Osteocyte (in vitro differentiated cells): ENCODE data around the gene FOXG1. TPM values are rescaled to one million over a fixed set of nuclear protein-coding genes. Genes with fewer than 3 reads are reported as not detected.

Experiments
- DNase-seq: peaks from one replicate; pipeline ENCODE4 v3.0.0; 2021; ENCODE audit warnings: mixed read lengths; ENCODE audit not compliant: unreplicated experiment; ENCODE audit errors: extremely low spot score
- H3K27ac Mint-ChIP-seq: one replicate; pipeline ENCODE4 v1.8.0; 2021; ENCODE audit warnings: mild to moderate bottlenecking, mixed read lengths; ENCODE audit not compliant: unreplicated experiment
- H3K27me3 Mint-ChIP-seq: one replicate; pipeline ENCODE4 v1.8.0; 2021; ENCODE audit warnings: mixed read lengths; ENCODE audit not compliant: unreplicated experiment
- H3K36me3 Mint-ChIP-seq: one replicate; pipeline ENCODE4 v1.8.0; 2021; ENCODE audit warnings: mixed read lengths; ENCODE audit not compliant: unreplicated experiment
- H3K4me1 Mint-ChIP-seq: one replicate; pipeline ENCODE4 v1.8.0; 2021; ENCODE audit warnings: mixed read lengths; ENCODE audit not compliant: unreplicated experiment
- H3K4me3 Mint-ChIP-seq: one replicate; pipeline ENCODE4 v1.8.0; 2021; ENCODE audit warnings: mild to moderate bottlenecking, moderate library complexity, mixed read lengths; ENCODE audit not compliant: unreplicated experiment
- H3K9me3 Mint-ChIP-seq: one replicate; pipeline ENCODE4 v1.8.0; 2021; ENCODE audit warnings: mixed read lengths; ENCODE audit not compliant: unreplicated experiment
- total RNA-seq: library from RNA; stranded (reverse); gene quantifications from 2 replicates; pipeline ENCODE4 v1.2.1, GENCODE V29; 2021
- TF ChIP-seq, protein P1 (sequence below): fragments of 200-600 bp; sonication (generic); IDR thresholded peaks from 2 replicates; pipeline ENCODE4 v1.5.0; 2021; ENCODE audit warnings: antibody characterized with exemption, mild to moderate bottlenecking, moderate library complexity

Gene FOXG1
- total RNA-seq, 1 donor from 2014 or later, result not detected

DNA sequence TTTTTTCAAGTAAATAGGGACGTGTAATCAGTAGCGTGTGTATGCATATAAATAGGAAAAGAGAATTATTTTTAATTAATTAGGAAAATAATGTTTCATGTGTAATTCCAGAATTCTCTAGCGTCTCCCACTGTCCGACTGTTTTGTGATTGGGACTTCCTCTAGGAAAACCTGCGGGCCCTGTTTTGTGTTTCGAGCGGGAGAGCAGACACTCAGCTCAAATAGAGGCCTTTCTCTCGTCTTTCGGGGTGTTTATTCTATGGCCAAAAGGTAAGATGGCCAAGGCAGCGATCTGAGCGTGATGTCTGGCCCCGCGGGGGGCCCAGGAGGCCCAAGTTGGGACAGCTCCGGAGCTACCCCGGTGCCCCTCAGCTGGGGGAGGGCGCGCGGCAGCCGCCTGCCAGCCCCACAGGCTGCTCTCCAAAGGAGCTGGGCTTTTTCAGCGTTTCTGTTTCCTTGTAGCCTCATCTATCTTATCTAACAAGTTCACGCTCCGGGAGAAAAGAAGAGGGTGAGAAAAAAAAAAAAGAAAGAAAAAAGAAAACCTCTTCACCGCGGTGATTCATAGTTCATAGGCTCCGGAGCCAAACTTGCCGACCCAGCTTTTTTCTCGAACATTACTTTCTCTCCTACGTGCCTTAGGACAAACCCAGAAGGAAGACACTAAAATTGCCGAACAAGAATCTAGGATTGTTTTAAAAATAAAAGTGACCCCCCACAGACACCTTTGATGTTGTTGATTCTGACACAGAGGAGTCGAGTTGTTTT, 7.5 kb upstream of the FOXG1 start:
- no peak for DNase-seq
- H3K4me1 Mint-ChIP-seq, result peaks cover 11% of the 10 kb centered on the region
- peak overlapping the region; percentile 36 for H3K4me3 Mint-ChIP-seq
- peaks cover 96% of the 10 kb centered on the region for H3K27me3 Mint-ChIP-seq
- H3K27ac Mint-ChIP-seq, result no peak overlapping the region
- H3K9me3 Mint-ChIP-seq, result no peaks in the 10 kb centered on the region
- H3K36me3 Mint-ChIP-seq, result no peaks in the 10 kb centered on the region
- TF ChIP-seq, protein P1, sequence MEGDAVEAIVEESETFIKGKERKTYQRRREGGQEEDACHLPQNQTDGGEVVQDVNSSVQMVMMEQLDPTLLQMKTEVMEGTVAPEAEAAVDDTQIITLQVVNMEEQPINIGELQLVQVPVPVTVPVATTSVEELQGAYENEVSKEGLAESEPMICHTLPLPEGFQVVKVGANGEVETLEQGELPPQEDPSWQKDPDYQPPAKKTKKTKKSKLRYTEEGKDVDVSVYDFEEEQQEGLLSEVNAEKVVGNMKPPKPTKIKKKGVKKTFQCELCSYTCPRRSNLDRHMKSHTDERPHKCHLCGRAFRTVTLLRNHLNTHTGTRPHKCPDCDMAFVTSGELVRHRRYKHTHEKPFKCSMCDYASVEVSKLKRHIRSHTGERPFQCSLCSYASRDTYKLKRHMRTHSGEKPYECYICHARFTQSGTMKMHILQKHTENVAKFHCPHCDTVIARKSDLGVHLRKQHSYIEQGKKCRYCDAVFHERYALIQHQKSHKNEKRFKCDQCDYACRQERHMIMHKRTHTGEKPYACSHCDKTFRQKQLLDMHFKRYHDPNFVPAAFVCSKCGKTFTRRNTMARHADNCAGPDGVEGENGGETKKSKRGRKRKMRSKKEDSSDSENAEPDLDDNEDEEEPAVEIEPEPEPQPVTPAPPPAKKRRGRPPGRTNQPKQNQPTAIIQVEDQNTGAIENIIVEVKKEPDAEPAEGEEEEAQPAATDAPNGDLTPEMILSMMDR, result no peak

DNA sequence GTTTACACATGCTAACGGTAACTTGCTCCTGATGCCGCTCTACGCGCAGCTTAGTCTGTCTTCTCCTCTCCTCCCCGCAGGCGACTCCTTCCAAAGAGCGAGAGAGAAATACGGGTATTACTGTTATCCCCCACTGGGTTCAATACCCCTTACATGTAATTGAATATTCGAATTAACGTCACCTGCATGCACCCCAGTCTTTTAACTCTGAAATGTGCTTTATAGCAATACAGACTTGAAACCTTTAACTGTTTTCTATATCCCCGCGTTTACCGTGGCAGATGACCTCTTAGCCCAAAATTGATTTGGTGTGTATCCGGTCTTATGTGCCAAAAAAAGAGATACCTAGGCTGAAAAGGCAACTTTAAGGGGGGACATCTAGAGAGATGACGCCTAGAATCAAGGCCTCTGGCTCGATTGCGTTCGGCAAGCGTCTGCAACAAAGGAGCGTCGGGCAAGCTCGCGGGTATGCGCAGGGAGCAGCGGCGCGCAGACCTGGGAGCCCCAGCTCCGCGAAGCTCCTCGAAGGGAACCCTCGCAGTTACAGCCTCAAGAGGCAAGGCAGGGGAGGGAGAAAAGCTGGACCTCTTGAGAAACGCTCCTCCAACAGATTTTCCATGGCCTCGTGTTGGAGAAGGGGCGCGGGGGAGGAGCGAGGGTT, 6.8 kb upstream of the FOXG1 start:
- no peak overlapping the region for H3K27ac Mint-ChIP-seq
- H3K36me3 Mint-ChIP-seq, result no peaks in the 10 kb centered on the region
- no peak for DNase-seq
- H3K27me3 Mint-ChIP-seq, result peaks cover 97% of the 10 kb centered on the region
- H3K4me3 Mint-ChIP-seq, result peak overlapping the region; percentile 36
- peaks cover 11% of the 10 kb centered on the region for H3K4me1 Mint-ChIP-seq
- H3K9me3 Mint-ChIP-seq, result no peaks in the 10 kb centered on the region
- TF ChIP-seq, protein P1, result no peak

DNA sequence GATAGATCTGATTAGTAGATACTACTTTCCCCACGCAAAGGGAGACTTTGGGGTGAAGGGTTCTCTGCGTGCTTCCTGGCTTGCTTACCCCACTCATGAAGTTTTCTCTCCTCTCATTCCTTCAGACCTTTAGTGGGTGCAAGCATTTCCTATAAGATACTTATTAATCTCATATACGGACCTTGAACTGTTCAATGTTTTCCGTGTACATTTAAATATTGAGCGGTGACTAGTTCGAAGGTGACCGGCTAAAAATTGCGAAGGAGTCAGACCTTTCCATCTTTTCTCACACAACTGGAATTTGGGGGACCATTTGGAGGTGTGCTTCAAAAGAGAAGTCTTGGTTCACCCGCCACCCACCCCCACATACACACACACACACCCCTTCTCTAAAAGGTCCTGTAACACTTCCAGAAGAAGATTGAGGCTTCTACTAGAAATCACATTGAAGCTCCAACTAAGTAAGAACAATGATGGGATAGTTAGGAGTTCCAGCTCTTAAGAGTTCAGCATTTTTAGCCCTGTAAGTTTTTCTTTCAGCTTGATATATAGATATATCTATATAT, 6.1 kb upstream of the FOXG1 start:
- H3K36me3 Mint-ChIP-seq, result no peaks in the 10 kb centered on the region
- DNase-seq, result no peak
- no peaks in the 10 kb centered on the region for H3K9me3 Mint-ChIP-seq
- TF ChIP-seq, protein P1, result no peak
- no peak overlapping the region for H3K4me3 Mint-ChIP-seq
- H3K27me3 Mint-ChIP-seq, result peaks cover 97% of the 10 kb centered on the region
- H3K27ac Mint-ChIP-seq, result no peak overlapping the region
- H3K4me1 Mint-ChIP-seq, result peaks cover 15% of the 10 kb centered on the region

DNA sequence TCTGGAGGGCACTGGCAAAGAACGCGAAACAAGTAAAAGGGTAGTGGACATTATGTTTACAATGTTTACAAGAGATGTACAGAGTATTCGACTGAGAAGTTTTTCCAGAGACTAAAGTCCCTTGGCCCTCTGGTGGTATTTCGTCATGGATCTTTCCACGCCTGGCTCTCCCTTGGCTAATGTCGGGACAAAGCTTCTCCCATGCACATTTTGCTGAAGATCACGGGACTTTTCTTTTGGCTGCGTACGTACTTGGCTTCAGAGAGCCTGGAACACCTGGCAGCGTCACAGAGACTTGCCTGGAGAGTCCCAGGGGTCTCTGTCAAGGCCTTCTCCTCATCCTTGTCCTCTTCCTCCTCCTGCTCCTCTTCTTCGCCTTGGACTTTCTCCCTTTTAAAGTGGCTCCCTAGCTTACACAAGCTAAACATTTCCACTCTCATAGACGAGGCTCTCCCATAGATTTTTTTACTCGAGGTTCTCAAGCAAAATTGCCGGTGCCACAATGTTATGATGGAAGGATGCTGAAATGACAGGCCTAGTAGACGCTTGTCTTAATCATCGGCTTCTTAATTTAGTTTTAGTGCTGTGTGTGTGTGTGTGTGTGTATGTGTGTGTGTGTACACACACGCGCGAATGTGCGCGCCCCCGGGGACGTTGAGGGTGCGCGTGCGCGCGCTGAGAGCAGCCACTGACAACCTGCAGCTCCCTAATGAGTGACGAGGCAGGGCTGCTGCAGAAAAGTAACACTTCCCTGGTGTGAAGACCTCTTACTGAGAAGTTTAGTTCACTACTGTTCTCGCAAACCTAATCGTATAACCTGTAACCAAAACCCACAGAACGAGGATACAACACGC, 4.9 kb upstream of the FOXG1 start:
- Mint-ChIP-seq H3K4me3 (no peak overlapping the region), H3K4me1 (peaks cover 20% of the 10 kb centered on the region), H3K27me3 (peaks cover 92% of the 10 kb centered on the region), H3K9me3 (no peaks in the 10 kb centered on the region), H3K27ac (no peak overlapping the region), H3K36me3 (no peaks in the 10 kb centered on the region)
- DNase-seq, result no peak
- TF ChIP-seq, protein P1, result no peak
